Measurements from ENCODE around the gene RNU4-1.
"Not testable (repeated sequence)": the region's sequence is repeated elsewhere in the genome, so short reads cannot be mapped to it uniquely, and the experiment has no call there.

The RNU4-1 gene

DNA sequence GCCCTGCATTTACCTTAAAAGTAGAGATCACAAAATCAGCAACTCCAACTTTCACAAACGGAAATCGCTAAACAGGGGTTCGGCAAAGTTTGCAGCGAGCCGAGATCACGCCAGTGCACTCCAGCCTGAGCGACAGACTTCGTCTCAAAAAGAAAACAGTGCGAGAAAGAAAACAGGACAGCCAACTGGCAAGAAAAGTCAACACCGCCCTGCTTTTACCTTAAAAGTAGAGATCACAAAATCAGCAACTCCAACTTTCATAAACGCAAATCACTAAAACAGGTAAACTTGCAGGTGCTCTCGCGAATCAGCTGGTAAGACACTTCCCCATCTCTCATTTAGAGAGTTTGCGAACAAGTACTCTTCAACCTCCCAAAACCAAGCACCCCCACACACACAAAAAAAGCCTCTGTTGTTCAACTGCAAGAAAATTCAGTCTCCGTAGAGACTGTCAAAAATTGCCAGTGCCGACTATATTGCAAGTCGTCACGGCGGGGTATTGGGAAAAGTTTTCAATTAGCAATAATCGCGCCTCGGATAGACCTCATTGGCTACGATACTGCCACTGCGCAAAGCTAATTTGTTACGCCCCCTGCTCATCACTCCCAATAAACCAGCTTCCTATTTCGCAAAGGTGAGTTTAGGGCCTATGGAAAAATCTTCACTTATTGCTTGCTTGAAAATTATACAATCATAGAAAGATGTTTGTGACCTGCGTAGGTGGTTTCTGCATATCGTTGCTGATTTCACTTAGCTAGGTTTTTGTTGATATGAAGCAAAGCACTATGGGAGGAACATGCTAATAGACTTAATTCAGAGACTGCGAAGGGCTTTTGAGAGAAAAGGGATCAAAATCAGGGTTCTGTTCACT is at the start of gene RNU4-1:
RNU4-1 (minus strand) TSS at position 577 of the 871 bp plus-strand sequence.
- peak; percentile 88 for DNase-seq

DNA sequence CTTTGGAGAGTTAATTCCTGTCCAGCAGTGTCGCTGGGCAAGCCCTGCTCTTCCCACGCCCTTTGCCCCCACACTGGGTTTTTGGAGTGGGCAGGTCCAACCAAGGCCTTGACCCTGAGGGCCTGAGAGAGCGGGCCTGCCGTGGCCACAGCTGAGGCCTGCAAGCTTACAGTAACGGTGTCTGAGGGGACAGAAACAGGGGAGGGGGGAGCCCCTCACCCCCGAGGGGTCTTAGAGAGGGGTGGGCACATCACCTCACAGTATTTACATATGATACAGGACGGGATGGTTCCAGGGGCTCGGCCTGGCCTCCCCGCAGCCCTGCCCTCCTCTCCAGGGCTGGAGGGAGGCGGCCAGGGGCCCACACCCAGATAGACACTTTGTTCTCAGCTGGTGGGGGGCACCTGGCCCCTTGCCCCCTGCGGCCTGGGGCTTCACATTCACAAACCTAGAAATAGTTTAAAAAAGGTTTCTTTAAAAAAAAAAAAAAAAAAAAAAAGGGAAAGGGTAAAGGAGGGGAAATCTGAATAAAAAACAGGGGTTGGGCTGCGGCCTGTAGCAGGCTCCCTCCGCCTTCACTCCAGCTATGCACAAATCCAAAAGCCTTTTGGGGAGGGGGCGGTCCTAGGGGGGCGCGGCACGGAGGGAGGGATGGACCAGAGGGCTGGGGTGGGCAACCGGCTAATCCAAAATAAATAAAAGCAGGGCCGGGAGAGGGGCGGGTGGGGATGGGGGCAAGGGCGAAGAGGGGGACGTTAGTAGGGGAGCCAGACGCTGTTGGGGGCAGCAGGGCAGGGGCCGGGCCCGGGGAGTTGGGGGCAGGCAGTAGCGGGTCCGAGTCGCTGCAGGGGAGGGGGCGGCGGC is 49.4 kb upstream of the RNU4-1 start:
- DNase-seq = no peak

DNA sequence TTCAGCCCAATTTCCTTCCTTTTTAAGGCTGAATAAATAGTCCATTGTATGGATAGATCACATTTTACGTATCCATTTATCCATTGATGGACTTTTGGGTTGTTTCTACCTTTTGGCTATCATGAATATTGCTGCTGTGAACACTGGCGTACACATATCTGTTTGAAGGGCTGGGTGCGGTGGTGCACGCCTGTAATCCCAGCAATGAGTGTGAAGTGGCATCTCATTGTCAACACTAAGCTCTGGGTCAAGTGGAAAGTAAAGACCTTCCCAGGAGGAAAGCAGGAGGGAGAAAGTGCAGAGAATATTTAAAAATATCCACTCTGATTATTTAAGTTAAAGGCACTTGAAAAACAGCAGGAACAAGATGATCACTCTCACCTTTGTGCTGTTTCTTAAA is 46.2 kb upstream of the RNU4-1 start:
- DNase-seq = no peak

DNA sequence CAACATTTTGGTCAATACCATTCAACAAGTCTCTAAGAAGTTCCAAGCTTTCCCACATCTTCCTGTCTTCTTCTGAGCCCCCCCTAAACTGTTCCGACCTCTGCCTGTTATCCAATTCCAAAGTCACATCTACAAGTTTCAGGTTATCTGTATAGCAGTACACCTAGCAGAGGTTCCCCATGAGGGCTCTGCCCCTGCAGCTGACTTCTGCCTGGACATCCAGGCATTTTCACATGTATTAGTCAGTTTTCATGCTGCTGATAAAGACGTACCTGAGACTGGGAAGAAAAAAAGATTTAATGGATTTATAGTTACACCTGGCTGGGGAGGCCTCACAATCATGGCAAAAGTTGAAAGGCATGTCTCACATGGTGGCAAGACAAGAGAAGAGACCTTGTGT is 44.7 kb upstream of the RNU4-1 start:
- DNase-seq = no peak

DNA sequence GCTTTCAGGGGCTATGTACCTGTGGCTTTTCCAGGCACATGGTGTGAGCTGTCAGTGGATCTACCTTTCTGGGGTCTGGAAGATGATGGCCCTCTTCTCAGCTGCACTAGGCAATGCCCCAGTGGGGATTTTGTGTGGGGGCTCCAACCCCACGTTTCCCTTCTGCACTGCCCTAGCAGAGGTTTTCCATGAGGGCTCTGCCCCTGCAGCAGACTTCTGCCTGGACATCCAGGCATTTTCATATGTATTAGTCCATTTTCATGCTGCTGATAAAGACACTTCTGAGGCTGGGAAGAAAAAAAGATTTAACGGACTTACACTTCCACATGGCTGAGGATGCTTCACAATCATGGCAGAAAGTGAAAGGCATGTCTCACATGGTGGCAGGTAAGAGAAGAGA is 43.4 kb upstream of the RNU4-1 start:
- DNase-seq = not testable (repeated sequence)

DNA sequence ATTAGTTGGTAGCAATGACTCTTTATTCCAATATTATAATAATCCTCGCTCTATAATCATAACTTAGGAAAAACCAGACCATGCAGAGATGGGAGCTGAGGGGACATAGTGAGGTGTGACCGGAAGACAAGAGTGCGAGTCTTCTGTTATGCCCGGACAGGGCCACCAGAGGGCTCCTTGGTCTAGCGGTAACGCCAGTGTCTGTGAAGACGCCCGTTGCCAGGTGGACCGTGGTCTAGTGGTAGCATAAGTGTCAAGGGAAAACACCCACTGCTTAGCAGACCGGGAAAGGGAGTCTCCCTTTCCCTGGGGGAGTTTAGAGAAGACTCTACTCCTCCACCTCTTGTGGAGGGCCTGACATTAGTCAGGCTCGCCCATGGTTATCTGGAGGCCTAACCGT is 42.4 kb upstream of the RNU4-1 start:
- peak; percentile 32 for DNase-seq

DNA sequence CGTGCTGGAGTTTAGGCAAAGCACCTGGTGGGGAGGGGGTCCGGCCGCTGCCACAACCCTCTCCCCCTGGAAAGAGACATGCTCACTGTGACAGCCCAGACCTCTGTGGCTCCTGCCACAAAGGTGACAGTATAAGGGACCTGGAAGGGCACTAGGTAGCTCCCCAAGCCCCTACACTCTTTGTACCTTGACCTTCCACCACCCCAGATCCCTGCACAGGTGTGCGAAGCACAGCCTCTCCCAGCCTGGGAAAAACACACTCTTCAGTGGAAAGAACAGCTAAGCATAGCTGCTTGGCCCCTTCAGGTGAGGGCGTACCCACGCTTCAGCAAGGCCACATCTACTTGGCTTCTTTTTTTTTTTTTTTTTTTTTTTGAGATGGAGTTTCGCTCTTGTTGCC is 39.5 kb upstream of the RNU4-1 start:
- DNase-seq = no peak

DNA sequence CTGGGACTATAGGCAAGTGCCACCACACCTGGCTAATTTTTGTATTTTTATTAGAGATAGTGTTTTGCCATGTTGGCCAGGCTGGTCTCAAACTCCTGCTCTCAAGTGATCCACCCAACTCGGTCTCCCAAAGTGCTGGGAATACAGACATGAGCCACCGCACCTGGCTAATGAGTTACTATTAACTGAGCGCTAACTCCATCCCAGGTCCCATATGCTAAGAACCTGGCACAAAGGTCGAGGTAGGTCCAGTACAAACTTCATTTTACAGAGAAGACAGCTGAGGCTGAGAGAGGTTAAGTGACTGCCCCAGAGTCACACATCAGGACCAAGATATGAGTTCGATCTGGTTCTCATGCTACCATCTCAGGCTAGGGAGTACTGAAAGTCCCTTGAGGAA is 39.0 kb upstream of the RNU4-1 start:
- no peak for DNase-seq

DNA sequence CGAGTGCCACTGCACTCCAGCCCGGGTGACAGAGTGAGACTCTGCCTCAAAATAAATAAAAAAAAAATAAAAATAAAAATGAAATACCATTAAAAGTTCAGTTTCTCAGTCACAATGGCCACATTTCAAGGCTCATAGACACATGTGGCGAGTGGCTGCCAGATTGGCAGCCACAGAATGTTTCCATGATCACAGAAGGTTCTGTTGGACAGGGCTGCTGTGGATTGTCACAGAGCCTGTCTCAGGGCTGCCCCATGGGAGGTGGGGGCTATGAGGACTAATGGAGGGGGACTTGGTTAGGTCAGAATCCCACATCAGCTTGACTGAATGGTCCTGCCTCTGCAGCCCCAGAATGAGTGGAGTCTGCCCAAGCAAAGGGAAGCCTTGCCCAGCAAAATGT is 38.4 kb upstream of the RNU4-1 start:
- no peak for DNase-seq

DNA sequence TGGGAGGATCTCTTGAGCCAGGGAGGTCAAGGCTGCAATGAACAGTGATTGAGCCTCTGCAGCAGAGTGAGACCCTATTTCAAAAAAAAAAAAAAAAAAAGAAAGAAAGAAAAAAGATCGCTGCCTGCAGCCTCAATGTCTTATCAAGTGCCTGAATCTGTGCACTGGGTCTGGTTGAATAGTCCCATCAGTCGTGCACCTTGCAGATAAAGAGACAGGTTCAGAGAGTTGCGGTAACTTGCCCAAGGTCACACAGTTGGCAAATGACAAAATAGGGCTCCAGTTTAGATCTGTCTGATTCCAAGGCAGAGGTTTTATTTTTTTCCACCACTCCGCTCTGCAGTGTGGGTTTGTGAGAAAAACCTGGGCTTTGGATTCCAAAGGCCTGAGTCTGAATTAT is 35.2 kb upstream of the RNU4-1 start:
- no peak for DNase-seq

DNA sequence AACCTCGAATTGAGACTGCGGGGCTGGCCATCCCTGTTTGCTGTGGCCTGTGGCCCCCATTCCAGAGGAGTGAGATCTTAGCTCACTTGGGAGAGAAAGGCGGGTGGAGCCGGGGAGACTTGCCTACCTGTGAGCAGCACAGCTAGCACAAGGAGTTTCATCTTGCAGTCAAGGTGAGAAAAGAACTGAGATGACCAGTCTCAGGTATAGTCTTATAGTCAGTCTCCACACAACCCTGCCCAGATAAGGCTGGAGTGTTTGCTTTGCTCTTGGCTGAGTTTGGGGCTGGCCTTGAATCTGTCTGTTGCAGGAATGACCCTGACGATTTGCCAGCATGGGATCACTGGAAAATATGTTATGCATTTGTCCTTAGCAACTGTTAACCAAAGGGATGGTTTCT is 34.6 kb upstream of the RNU4-1 start, which contains the start of gene PLA2G1B:
PLA2G1B (minus strand) TSS at position 187 of the 400 bp plus-strand sequence; CDS start at position 161, 26 bp downstream.
- no peak for DNase-seq

DNA sequence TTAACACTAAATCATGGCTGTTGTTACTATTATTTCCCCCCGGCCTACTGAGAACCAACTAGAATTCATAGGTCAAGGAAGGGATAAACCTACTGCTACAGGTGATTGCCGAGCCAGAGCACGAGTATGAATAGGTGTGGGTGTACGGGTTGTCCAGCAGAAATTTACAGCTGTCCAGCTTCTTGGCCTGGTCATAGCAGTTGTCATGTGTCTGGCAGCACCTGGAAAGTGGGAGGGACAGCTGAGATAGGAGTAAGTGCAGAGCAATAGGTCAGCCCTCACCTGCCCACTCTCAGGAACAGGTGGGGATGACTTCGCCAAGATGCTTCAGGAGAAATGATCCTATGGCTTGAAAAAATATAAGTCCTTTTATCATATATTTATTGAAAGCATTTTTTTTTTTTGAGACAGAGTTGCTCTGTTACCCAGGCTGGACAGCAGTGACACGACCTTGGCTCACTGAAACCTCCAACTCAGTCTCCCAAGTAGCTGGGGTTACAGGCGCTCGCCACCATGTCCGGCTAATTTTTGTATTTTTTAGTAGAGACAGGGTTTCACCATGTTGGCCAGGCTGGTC is 31.9 kb upstream of the RNU4-1 start:
- DNase-seq = no peak

DNA sequence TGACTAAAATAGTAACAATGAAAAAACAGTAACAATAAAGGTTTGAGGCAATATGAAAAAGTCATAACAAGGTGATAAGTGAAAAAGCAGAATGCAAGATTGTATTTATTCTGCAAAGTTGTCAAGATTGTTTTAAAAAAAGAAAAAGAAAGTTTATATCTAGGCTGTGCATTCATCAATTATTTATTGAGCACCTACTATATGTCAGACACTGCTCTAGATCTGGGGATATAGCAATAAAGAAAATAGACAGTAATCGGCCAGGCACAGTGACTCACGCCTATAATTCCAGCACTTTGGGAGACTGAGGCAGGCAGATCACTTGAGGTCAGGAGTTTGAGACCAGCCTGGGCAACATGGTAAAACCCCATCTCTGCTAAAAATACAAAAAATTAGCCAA is 30.7 kb upstream of the RNU4-1 start:
- no peak for DNase-seq

DNA sequence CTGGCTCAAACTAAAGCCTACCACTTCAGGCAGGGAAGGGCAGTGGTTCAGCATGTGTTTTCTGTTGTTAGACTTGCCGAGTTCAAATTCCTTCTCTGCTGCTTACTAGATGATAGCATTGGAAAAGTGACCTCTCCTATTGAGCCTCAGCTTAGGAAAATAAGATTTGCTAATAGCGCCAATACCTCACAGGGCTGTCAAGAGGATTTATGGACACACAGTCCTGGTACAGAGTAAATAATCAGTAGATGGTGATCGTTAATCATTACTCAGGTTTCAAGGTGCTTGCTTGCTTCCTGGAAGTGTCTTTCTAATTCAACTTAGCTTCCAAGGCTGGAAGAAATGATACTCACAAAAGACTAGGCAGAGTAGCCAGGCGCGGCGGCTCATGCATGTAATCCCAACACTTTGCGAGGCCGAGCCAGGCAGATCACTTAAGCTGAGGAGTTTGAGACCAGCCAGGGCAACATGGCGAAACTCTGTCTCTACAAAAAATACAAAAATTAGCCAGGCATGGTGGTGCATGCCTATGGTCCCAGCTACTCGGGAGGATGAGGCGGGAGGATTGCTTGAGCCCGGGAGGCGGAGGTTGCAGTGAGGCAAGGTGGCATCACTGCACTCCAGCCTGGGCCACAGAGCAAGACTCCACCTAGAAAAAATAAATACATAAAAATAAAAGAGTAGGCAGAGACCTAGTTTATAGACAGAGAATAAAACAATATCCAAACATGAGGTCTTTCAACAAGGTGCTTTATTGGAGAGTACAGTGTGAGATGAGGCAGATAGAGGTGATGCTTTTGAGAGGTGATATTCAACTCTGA is 28.6 kb upstream of the RNU4-1 start:
- no peak for DNase-seq

DNA sequence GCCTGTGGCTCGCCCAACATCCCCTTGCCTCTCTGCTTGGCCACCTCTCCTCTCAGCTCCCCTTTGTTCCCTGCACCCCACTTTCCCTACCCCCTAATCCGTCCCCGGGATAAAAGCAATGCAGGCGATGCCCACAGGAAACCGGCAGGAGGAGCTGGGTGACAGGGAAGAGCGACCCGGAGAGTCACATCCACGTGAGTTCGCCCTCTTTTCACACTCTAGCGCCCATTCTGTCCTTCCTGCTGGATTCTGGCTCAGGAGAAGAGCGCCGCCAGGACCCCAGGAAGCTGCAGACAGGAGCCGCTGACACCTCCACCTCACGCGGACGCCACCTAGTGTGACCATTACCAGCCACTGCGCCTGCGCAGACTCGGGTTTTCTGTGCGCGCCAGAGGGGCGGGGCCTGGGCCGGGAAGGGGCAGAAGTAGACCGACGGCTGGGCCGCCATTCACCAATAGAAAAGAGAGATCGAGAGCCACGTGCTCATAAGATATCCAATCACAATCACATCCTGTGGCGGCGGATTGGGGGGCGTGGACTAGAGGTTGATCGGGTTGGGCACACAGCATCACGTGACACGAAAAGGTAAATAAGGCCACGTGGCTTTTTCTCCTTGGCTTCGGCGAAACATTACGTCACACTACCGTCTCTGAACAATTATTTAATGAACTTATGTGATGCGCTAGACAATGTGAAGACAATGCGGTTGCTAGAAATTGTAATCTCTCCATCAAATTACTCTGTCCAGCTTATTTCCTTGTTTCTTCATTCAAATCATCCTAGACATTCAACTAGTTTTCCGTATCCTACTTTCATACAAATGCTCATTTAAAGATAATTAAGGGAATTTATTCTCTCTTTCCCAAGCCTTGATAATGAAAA is 24.4 kb upstream of the RNU4-1 start:
- DNase-seq = peak; percentile 97

DNA sequence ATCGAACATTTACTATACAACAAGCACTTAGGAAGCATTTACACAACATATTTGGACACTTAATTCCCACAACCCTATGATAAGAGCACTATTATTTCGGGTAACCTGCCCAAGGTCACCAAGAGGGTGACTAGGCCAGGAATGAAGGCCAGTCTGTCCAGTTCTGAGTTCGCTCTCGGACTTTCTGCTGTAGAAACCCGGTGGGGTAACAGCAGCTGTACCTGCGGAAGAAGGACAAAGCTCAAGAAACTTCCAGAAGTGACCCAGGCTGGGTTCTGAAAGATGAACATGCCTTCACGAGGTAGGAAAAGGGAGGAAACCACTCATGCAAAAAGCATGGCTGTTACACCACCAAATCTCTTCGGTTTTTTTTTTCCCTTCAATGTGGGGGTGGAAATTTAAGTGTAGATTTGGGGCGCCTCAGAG is 23.8 kb upstream of the RNU4-1 start:
- DNase-seq = no peak

DNA sequence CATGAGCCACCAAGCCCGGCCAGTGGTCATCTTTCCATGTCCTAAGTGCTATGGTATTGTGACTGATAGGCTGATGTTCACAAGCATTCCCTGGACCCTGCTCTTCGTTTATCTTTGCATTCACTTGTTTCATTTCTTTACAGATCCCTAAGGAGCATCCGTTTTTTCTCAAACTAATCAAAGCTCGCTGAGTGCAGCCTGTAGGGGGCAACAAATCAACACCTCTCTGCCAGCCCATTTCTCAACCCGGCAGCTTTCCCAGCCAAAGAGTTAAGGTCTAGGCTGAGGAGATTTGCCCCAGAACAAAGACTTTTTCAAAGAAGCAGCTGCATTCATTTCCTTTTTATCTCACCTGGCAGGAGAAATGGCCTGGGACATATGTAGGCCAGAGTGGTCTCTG is 21.2 kb upstream of the RNU4-1 start:
- DNase-seq = no peak

DNA sequence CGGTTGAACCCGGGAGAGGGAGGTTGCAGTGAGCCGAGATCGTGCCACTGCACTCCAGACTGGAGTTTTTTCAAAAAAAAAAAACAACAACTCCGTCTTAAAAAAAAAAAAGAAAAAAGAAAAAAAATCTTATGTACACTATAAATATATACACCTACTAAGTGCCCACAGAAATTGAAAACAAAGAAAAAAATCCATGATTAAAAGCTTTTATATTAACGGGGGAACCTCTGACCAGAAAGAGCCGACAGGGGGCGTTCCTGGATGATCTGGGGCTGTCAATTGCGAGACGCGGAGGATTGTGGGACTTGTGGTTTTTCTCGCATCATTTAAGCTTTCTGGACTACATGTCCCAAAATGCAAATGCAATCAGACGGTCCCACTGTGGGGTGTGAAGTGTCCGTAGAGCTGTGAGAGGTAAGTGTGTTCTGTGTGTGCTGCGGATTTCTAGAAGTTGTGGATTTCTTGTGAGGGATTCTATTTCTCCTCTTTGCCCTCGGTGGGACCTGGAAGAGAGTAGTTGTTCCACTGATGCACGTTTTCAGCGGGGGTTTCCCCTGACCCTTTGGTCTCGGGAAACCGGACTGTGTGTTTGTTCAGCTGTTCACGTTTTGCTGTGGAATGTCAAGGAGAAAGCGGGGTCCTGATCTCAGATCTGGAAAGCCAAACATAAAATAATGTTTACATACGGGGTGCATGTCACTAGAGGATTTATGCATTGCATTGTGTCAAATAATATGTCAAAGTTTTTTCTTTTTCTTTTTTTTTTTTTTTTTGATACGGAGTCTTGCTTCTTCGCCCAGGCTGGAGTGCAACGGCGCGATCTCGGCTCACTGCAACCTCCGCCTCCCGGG is 9.2 kb upstream of the RNU4-1 start, which contains the start of gene SIRT4:
SIRT4 (plus strand) TSS at position 360 of the 854 bp plus-strand sequence. CDS start 1,241 bp downstream, outside the sequence.
- peak; percentile 88 for DNase-seq

DNA sequence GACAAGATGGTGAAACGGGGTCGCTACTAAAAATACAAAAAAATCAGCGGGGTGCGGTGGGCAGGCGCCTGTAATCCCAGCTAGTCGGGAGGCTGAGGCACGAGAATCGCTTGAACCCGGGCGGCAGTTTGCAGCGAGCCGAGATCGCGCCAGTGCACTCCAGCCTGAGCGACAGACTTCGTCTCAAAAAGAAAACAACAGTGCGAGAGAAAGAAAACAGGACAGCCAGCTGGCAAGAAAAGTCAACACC is 701 bp downstream of the RNU4-1 start:
- peak; percentile 52 for DNase-seq

DNA sequence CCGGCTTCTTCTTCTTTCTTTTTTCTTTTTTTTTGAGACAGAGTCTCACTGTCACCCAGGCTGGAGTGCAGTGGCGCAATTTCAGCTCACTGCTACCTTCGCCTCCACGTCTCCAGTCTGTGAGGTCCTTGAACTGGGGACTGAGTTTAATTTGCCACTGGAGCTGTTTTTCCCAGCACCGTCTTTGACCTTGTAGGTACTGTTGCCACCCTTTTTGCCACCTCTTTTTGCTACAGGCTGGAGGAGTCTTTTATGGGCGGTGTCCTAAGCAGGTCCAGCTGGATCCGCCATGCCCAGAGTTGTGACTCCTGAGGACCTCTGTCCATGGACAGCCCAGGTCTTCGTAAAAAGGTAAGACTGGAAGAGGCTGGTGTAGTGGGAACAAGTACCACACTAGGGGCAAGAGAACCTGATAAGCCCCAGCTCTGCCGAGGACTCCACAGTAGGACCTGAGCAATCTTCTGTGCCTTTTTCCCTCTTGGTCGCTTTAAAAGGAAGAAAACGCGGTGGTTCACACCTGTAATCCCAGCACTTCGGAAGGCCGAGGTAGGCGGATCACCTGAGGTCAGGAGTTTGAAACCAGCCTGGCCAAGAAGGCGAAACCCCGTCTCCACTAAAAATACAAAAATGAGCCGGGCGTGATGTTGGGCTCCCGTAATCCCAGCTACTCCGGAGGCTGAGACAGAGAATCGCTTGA is 2.3 kb downstream of the RNU4-1 start:
- peak; percentile 2 for DNase-seq

Data from NCI-H1092 treated with DMSO at 0.1 percent for 48 hours (cell line).